Measurements from ENCODE around the gene MMP7. TPM values are rescaled to one million over a fixed set of nuclear protein-coding genes. Genes with fewer than 3 reads are reported as not detected.

Gene MMP7
- total RNA-seq, 1 donor from 2014 or later, result not detected

DNA sequence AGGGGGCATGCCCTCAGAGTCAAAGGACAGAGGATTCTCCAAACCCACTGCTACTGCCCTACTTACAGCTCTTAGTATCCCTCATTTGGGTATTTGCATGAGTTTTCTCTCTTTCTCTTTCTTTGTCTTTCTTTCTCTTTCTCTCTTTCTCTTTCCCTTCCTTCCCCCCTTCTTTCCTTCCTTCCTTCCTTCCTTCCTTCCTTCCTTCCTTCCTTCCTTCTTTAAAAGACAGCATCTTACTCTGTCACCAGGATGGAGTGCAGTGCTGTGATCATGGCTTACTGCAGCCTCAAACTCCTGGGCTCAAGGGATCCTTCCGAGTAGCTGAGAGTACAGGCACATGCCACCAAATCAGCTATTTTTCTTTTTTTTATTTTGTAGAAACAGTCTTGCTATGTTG, 14.0 kb upstream of the MMP7 start:
- no peak overlapping the region for H3K4me3 Mint-ChIP-seq
- TF ChIP-seq, protein P1, sequence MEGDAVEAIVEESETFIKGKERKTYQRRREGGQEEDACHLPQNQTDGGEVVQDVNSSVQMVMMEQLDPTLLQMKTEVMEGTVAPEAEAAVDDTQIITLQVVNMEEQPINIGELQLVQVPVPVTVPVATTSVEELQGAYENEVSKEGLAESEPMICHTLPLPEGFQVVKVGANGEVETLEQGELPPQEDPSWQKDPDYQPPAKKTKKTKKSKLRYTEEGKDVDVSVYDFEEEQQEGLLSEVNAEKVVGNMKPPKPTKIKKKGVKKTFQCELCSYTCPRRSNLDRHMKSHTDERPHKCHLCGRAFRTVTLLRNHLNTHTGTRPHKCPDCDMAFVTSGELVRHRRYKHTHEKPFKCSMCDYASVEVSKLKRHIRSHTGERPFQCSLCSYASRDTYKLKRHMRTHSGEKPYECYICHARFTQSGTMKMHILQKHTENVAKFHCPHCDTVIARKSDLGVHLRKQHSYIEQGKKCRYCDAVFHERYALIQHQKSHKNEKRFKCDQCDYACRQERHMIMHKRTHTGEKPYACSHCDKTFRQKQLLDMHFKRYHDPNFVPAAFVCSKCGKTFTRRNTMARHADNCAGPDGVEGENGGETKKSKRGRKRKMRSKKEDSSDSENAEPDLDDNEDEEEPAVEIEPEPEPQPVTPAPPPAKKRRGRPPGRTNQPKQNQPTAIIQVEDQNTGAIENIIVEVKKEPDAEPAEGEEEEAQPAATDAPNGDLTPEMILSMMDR (IDR thresholded peaks at IDR 0.05; ENCODE audit: unreplicated experiment), result no peak
- H3K27me3 Mint-ChIP-seq (ENCODE audit: low read depth), result no peaks in the 10 kb centered on the region
- H3K4me1 Mint-ChIP-seq, result peaks cover 4% of the 10 kb centered on the region
- H3K9me3 Mint-ChIP-seq, result peaks cover 7% of the 10 kb centered on the region
- no peak overlapping the region for H3K27ac Mint-ChIP-seq
- DNase-seq (ENCODE audit: low spot score in 2 of 2, unreplicated experiment in 2 of 2), result no peak
- H3K36me3 Mint-ChIP-seq, result no peaks in the 10 kb centered on the region

DNA sequence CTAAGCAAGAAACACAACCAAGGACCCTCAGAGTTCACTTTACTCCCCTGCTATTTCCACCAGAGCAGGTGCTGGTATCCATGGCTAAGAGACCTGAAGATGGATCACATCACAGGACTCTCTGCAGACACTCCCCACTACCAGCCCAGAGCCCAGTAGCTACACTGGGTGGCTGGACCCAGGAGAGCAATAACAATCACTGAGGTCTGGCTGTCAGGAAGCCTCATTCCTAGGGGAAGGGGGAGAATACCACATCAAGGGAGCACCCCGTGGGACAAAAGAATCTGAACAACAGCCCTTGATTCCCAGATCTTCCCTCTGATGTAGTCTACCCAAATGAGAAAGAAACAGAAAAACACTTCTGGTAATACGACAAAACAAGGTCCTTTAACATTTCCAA, 9.0 kb upstream of the MMP7 start:
- DNase-seq (ENCODE audit: low spot score in 2 of 2, unreplicated experiment in 2 of 2), result no peak
- Mint-ChIP-seq H3K27ac (no peak overlapping the region), H3K4me3 (no peak overlapping the region), H3K4me1 (no peaks in the 10 kb centered on the region), H3K36me3 (no peaks in the 10 kb centered on the region), H3K9me3 (peaks cover 7% of the 10 kb centered on the region), H3K27me3 (ENCODE audit: low read depth) (no peaks in the 10 kb centered on the region)
- TF ChIP-seq, protein P1 (IDR thresholded peaks at IDR 0.05; ENCODE audit: unreplicated experiment), result no peak

DNA sequence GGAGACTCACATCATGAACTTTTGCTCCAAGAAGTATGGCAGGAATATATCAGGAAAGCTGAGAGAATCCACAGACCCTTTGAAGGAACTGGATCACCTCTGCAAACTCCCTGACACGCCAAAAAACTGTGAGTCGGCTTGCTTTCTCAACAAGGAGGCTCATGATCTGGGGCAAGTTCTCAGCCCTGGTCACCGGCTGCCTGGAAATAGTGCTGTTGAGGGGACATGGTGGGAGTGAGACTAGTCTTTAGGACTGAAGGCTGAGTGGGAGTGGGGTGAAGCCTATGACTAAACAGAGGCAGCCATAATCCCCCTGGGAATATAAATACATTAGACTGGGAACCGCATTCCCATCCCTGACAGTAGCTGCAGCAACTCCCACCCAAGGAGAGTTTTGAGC, 8.4 kb upstream of the MMP7 start:
- DNase-seq (ENCODE audit: low spot score in 2 of 2, unreplicated experiment in 2 of 2), result no peak
- H3K9me3 Mint-ChIP-seq, result peaks cover 7% of the 10 kb centered on the region
- no peaks in the 10 kb centered on the region for H3K36me3 Mint-ChIP-seq
- H3K4me1 Mint-ChIP-seq, result no peaks in the 10 kb centered on the region
- TF ChIP-seq, protein P1 (IDR thresholded peaks at IDR 0.05; ENCODE audit: unreplicated experiment), result no peak
- H3K4me3 Mint-ChIP-seq, result no peak overlapping the region
- no peak overlapping the region for H3K27ac Mint-ChIP-seq
- peaks cover 2% of the 10 kb centered on the region for H3K27me3 Mint-ChIP-seq (ENCODE audit: low read depth)

DNA sequence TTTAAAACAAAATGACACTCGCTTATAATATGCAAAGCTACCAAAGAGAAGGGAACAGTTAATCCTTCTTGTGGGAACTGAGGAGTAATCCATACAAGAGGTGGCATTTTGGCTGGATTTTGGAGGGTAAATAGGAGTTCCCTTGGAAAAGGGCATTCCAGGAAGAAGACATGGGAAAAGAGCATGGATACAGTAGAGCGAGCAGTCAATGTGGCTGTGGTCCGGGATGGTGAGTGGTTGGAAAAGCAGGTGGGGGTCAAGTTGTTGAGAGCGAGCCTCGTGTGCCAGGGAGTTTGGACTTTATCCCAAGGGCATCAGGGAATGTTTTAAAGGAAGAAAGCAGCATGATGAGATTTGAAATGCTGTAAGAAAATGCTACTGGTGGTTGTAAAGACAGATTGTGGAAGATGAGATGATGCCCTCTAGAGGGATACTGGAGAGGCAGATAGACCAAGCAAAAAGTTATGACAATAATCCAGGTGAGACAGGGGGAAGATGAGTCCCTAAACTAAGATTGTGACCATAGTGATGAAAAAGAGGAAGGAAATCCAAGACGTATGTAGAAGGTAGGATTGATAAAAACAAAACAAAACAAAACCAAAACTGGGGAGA, 3.8 kb upstream of the MMP7 start:
- DNase-seq (ENCODE audit: low spot score in 2 of 2, unreplicated experiment in 2 of 2), result no peak
- no peaks in the 10 kb centered on the region for H3K4me1 Mint-ChIP-seq
- no peaks in the 10 kb centered on the region for H3K36me3 Mint-ChIP-seq
- no peak overlapping the region for H3K27ac Mint-ChIP-seq
- no peaks in the 10 kb centered on the region for H3K9me3 Mint-ChIP-seq
- TF ChIP-seq, protein P1 (IDR thresholded peaks at IDR 0.05; ENCODE audit: unreplicated experiment), result no peak
- H3K4me3 Mint-ChIP-seq, result no peak overlapping the region
- H3K27me3 Mint-ChIP-seq (ENCODE audit: low read depth), result peaks cover 2% of the 10 kb centered on the region

DNA sequence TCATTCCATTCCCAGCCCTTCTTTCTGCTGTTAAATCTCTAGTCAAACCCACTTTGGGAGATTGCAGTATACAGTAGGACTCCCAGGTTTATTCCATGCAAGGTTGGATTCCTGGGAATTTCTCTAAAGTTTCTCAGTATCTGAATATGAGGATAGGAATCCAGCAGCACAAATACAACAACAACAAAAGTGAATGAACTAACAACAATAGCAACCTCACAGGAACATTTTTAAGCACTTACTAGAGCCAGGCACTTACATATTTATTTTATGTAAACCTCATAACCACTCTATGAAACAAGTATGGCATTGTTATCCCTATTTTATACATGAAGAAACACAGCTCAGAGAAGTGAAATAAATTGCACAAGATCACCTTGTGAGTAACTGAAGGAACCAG, 1.9 kb downstream of the MMP7 start:
- Mint-ChIP-seq H3K9me3 (no peaks in the 10 kb centered on the region), H3K4me1 (peaks cover 3% of the 10 kb centered on the region), H3K27me3 (ENCODE audit: low read depth) (no peaks in the 10 kb centered on the region), H3K27ac (no peak overlapping the region), H3K4me3 (no peak overlapping the region), H3K36me3 (no peaks in the 10 kb centered on the region)
- no peak for DNase-seq (ENCODE audit: low spot score in 2 of 2, unreplicated experiment in 2 of 2)
- TF ChIP-seq, protein P1 (IDR thresholded peaks at IDR 0.05; ENCODE audit: unreplicated experiment), result no peak

DNA sequence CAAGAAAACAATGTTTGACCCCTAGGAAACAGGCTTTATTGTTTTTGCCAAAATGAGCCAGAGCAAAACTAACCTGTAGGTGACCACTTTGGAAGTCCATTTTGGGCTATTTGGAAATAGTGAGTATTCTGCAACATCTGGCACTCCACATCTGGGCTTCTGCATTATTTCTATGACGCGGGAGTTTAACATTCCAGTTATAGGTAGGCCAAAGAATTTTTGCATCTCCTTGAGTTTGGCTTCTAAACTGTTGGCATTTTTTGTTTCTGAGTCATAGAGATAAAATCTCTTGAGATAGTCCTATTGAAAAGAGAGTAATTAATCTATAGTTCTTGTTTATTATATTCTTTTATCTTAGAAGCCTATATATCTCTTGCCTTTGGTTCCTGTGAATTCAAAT, 2.9 kb downstream of the MMP7 start:
- H3K36me3 Mint-ChIP-seq, result no peaks in the 10 kb centered on the region
- H3K27ac Mint-ChIP-seq, result no peak overlapping the region
- no peaks in the 10 kb centered on the region for H3K9me3 Mint-ChIP-seq
- peaks cover 3% of the 10 kb centered on the region for H3K4me1 Mint-ChIP-seq
- no peak for DNase-seq (ENCODE audit: low spot score in 2 of 2, unreplicated experiment in 2 of 2)
- no peak overlapping the region for H3K4me3 Mint-ChIP-seq
- TF ChIP-seq, protein P1 (IDR thresholded peaks at IDR 0.05; ENCODE audit: unreplicated experiment), result no peak
- no peaks in the 10 kb centered on the region for H3K27me3 Mint-ChIP-seq (ENCODE audit: low read depth)

All from mesothelial cell of epicardium (in vitro differentiated cells).